H1 (cell line): ENCODE measurements around the gene ARTN. TPM values are rescaled to one million over a fixed set of nuclear protein-coding genes. Genes with fewer than 3 reads are reported as not detected.

Experiments
- CBX8 ChIP-seq: fragments of 300-800, 300-1000 bp; sonication (generic); IDR thresholded peaks from 2 replicates; pipeline ENCODE4 v1.7.1; 2016; ENCODE audit warnings: low read depth, low read length, borderline replicate concordance
- CHD2 ChIP-seq: IDR thresholded peaks from 2 replicates; pipeline ENCODE4 v1.6.1; 2012; ENCODE audit warnings: low read length, improper control_type of control experiment
- KDM5A ChIP-seq: fragments of 200-600 bp; IDR thresholded peaks from 2 replicates; pipeline ENCODE4 v1.7.1; 2012; ENCODE audit warnings: mild to moderate bottlenecking, low read length, inconsistent platforms, mixed read lengths
- NANOG ChIP-seq: IDR thresholded peaks from 2 replicates; pipeline ENCODE4 v1.6.1; 2011; ENCODE audit warnings: low read length, low read depth, mild to moderate bottlenecking, inconsistent platforms; ENCODE audit not compliant: insufficient read depth, poor library complexity, severe bottlenecking
- RFX5 ChIP-seq: IDR thresholded peaks from 2 replicates; pipeline ENCODE4 v1.6.1; 2011; ENCODE audit warnings: low read depth, low read length, improper control_type of control experiment, borderline replicate concordance
- SIRT6 ChIP-seq: IDR thresholded peaks from one replicate; pipeline ENCODE4 v1.7.1; 2012; ENCODE audit warnings: low read length, inconsistent platforms
- SP1 ChIP-seq: IDR thresholded peaks from 2 replicates; pipeline ENCODE4 v1.6.1; 2011; ENCODE audit warnings: low read depth, low read length
- SUZ12 ChIP-seq: fragments of 200-600 bp; sonication (generic); IDR thresholded peaks from 2 replicates; pipeline ENCODE4 v1.6.1; 2012; ENCODE audit warnings: mild to moderate bottlenecking, inconsistent platforms, low read length, moderate library complexity, mixed read lengths
- TEAD4 ChIP-seq: IDR thresholded peaks from 2 replicates; pipeline ENCODE4 v1.6.1; 2012; ENCODE audit warnings: low read depth, low read length, inconsistent platforms, mixed read lengths
- polyA plus RNA-seq, 7 experiments: library from polyadenylated mRNA; depleted of rRNA in 3 of 7; stranded (reverse) in 5 of 7; unstranded in 2 of 7; fragments of >200 nt in 5 of 7; fragments of 200-250 nt in 2 of 7; gene quantifications; 1 replicate in 5 of 7; 2 replicates in 1 of 7; 4 replicates in 1 of 7; pipeline versions ENCODE4 v1.2.1 to v1.2.3, GENCODE V29; 2011 to 2013; ENCODE audit warnings: missing spikeins in 2 of 7, mixed read lengths in 2 of 7
- total RNA-seq: library from RNA; stranded (reverse); fragmentation: NEBNext Ultra II Directional; extraction: Animal tissue kit (Norgen Biotek cat#: 25700); gene quantifications from 2 replicates; pipeline ENCODE4 v1.2.1, GENCODE V29; 2021

ARTN gene
- total and polyA plus RNA-seq, 2 of the 8 experiments (the other 6 are each of a cell fraction or from before 2014, with no cell fraction given), result 13.5 to 22.7 TPM

- TF ChIP-seq SIRT6 (no peak), CHD2 (no peak), SP1 (no peak), NANOG (no peak), CBX8 (no peak), RFX5 (no peak), KDM5A (no peak), SUZ12 (no peak), TEAD4 (no peak)
These were observed 48.6 kb downstream of the ARTN start (continued) for GRCh38 chr1:43982241-43982640.
